H9 (cell line): ENCODE data around the gene URAD. TPM values are rescaled to one million over a fixed set of nuclear protein-coding genes. Genes with fewer than 3 reads are reported as not detected.

Experiments used
- DNase-seq: peaks from one replicate; pipeline ENCODE4 v3.0.0-alpha.2; 2017
- H2AFZ ChIP-seq: one replicate; pipeline ENCODE4 v1.6.1; 2013; ENCODE audit warnings: mild to moderate bottlenecking, low read length, control low read depth, moderate library complexity
- H2AK5ac ChIP-seq: 2 replicates; pipeline ENCODE4 v1.6.1; 2013; ENCODE audit warnings: low read length, control low read depth, mixed read lengths; ENCODE audit not compliant: insufficient read length
- H2BK120ac ChIP-seq: one replicate; pipeline ENCODE4 v1.6.1; 2013; ENCODE audit warnings: low read depth, mild to moderate bottlenecking, low read length, control low read depth, inconsistent platforms; ENCODE audit not compliant: poor library complexity, severe bottlenecking
- H2BK12ac ChIP-seq: 2 replicates; pipeline ENCODE4 v1.6.1; 2013; ENCODE audit warnings: low read length, control low read depth, mixed read lengths, low read depth; ENCODE audit not compliant: insufficient read length
- H2BK15ac ChIP-seq: 2 replicates; pipeline ENCODE4 v1.6.1; 2013; ENCODE audit warnings: low read depth, low read length, control low read depth
- H2BK20ac ChIP-seq: one replicate; pipeline ENCODE4 v1.6.1; 2013; ENCODE audit warnings: low read depth, mild to moderate bottlenecking, low read length, control low read depth, inconsistent platforms; ENCODE audit not compliant: poor library complexity, severe bottlenecking
- H2BK5ac ChIP-seq: 2 replicates; pipeline ENCODE4 v1.6.1; 2013; ENCODE audit warnings: low read length, control low read depth, mixed read lengths; ENCODE audit not compliant: insufficient read length
- H3K14ac ChIP-seq: 2 replicates; pipeline ENCODE4 v1.6.1; 2013; ENCODE audit warnings: low read length, control low read depth; ENCODE audit not compliant: insufficient read depth
- H3K18ac ChIP-seq: 2 replicates; pipeline ENCODE4 v1.6.1; 2013; ENCODE audit warnings: low read depth, mild to moderate bottlenecking, mixed read lengths, low read length, control low read depth; ENCODE audit not compliant: insufficient read length
- H3K23ac ChIP-seq: 2 replicates; pipeline ENCODE4 v1.6.1; 2013; ENCODE audit warnings: low read length, control low read depth, mixed read lengths, low read depth; ENCODE audit not compliant: insufficient read length
- H3K23me2 ChIP-seq: 2 replicates; pipeline ENCODE4 v1.6.1; 2013; ENCODE audit warnings: low read depth, mild to moderate bottlenecking, mixed read lengths, low read length, control low read depth; ENCODE audit not compliant: insufficient read length, poor library complexity, severe bottlenecking
- H3K27ac ChIP-seq: 2 replicates; pipeline ENCODE4 v1.5.1; 2013; ENCODE audit warnings: low read length, control low read depth, mixed read lengths, low read depth; ENCODE audit not compliant: insufficient read length
- H3K27me3 ChIP-seq: 2 replicates; pipeline ENCODE4 v1.6.1; 2013; ENCODE audit warnings: low read length, control low read depth, inconsistent platforms; ENCODE audit not compliant: insufficient read depth
- H3K4ac ChIP-seq: 2 replicates; pipeline ENCODE4 v1.6.1; 2013; ENCODE audit warnings: low read depth, mild to moderate bottlenecking, control low read depth, inconsistent platforms, low read length, moderate library complexity
- H3K4me1 ChIP-seq: 2 replicates; pipeline ENCODE4 v1.6.1; 2013; ENCODE audit warnings: low read length, control low read depth, inconsistent platforms; ENCODE audit not compliant: insufficient read depth
- H3K4me2 ChIP-seq: 2 replicates; pipeline ENCODE4 v1.6.1; 2013; ENCODE audit warnings: low read length, control low read depth, mixed read lengths; ENCODE audit not compliant: insufficient read length, insufficient read depth
- H3K56ac ChIP-seq: 2 replicates; pipeline ENCODE4 v1.6.1; 2013; ENCODE audit warnings: low read depth, mild to moderate bottlenecking, mixed read lengths, low read length, control low read depth; ENCODE audit not compliant: insufficient read length
- H3K79me1 ChIP-seq: 2 replicates; pipeline ENCODE4 v1.6.1; 2013; ENCODE audit warnings: low read depth, mild to moderate bottlenecking, moderate library complexity, low read length, control low read depth, inconsistent platforms; ENCODE audit not compliant: insufficient read depth, poor library complexity, severe bottlenecking
- H3K79me2 ChIP-seq: 2 replicates; pipeline ENCODE4 v1.6.1; 2013; ENCODE audit warnings: low read length, control low read depth, inconsistent platforms; ENCODE audit not compliant: insufficient read depth
- H3K9ac ChIP-seq: 2 replicates; pipeline ENCODE4 v1.6.1; 2013; ENCODE audit warnings: low read length, control low read depth, mixed read lengths; ENCODE audit not compliant: insufficient read length; ENCODE audit errors: extremely low read depth
- H3K9me3 ChIP-seq: one replicate; pipeline ENCODE4 v1.6.1; 2013; ENCODE audit warnings: low read depth, low read length, inconsistent platforms; ENCODE audit not compliant: control insufficient read depth
- H3T11ph ChIP-seq: one replicate; pipeline ENCODE4 v1.6.1; 2013; ENCODE audit warnings: mild to moderate bottlenecking, low read length, control low read depth, inconsistent platforms
- H4K20me1 ChIP-seq: one replicate; pipeline ENCODE4 v1.6.1; 2013; ENCODE audit not compliant: control insufficient read depth, insufficient read length, insufficient read depth
- H4K5ac ChIP-seq: 2 replicates; pipeline ENCODE4 v1.6.1; 2013; ENCODE audit warnings: low read depth, mild to moderate bottlenecking, mixed read lengths, low read length, control low read depth; ENCODE audit not compliant: insufficient read length
- H4K8ac ChIP-seq: replicated peaks from 2 replicates; pipeline ENCODE4 v1.6.1; 2013; ENCODE audit warnings: low read length, control low read depth, mixed read lengths, low read depth; ENCODE audit not compliant: insufficient read length
- H4K91ac ChIP-seq: 2 replicates; pipeline ENCODE4 v1.6.1; 2013; ENCODE audit warnings: low read depth, mild to moderate bottlenecking, moderate library complexity, mixed read lengths, low read length, control low read depth; ENCODE audit not compliant: insufficient read length
- H3K27ac Mint-ChIP-seq, 3 experiments: 2 replicates in 2 of 3; 3 replicates in 1 of 3; pipeline ENCODE4 v1.8.0; 2020 to 2021; ENCODE audit warnings: mixed read lengths in 3 of 3, mild to moderate bottlenecking in 1 of 3, moderate library complexity in 1 of 3
- H3K27me3 Mint-ChIP-seq: 2 replicates; pipeline ENCODE4 v1.8.0; 2021; ENCODE audit warnings: low read depth, mild to moderate bottlenecking, moderate library complexity, mixed read lengths
- H3K36me3 Mint-ChIP-seq, 3 experiments: 2 replicates in 2 of 3; 3 replicates in 1 of 3; pipeline ENCODE4 v1.8.0; 2020 to 2021; ENCODE audit warnings: low read depth in 3 of 3, mixed read lengths in 3 of 3; ENCODE audit not compliant: insufficient read depth in 1 of 3
- H3K4me1 Mint-ChIP-seq, 2 experiments: 2 replicates each; pipeline ENCODE4 v1.8.0; 2020; ENCODE audit warnings: mixed read lengths in 2 of 2
- H3K4me3 Mint-ChIP-seq, 2 experiments: 2 replicates in 1 of 2; 3 replicates in 1 of 2; pipeline ENCODE4 v1.8.0; 2020 to 2021; ENCODE audit warnings: mild to moderate bottlenecking in 2 of 2, mixed read lengths in 2 of 2, moderate library complexity in 1 of 2
- H3K9me3 Mint-ChIP-seq, 2 experiments: 2 replicates in 1 of 2; 3 replicates in 1 of 2; pipeline ENCODE4 v1.8.0; 2020; ENCODE audit warnings: mild to moderate bottlenecking in 2 of 2, mixed read lengths in 2 of 2, moderate library complexity in 1 of 2
- WGBS: extraction: QIAGEN DNeasy Blood & Tissue Kit; methylation state at CpG from one replicate; pipeline ENCODE4 v1.1.7; 2013; ENCODE audit warnings: missing lambda C conversion rate, low lambda C conversion rate, mixed read lengths; ENCODE audit not compliant: insufficient read length; ENCODE audit errors: extremely low coverage; 5-methylcytosine and 5-hydroxymethylcytosine counted together
- total RNA-seq: library from RNA; stranded (reverse); gene quantifications from 2 replicates; pipeline ENCODE4 v1.2.1, GENCODE V29; 2021
- TF ChIP-seq, protein P1 (sequence below): fragments of 200-600 bp; sonication (generic); conservative IDR thresholded peaks from 3 replicates; pipeline ENCODE4 v1.8.0; 2021; ENCODE audit warnings: antibody characterized with exemption, mild to moderate bottlenecking

URAD gene
- total RNA-seq, 1 experiment from 2014 or later = not detected

- no peak overlapping the region for H2AFZ ChIP-seq
- TF ChIP-seq, protein P1, sequence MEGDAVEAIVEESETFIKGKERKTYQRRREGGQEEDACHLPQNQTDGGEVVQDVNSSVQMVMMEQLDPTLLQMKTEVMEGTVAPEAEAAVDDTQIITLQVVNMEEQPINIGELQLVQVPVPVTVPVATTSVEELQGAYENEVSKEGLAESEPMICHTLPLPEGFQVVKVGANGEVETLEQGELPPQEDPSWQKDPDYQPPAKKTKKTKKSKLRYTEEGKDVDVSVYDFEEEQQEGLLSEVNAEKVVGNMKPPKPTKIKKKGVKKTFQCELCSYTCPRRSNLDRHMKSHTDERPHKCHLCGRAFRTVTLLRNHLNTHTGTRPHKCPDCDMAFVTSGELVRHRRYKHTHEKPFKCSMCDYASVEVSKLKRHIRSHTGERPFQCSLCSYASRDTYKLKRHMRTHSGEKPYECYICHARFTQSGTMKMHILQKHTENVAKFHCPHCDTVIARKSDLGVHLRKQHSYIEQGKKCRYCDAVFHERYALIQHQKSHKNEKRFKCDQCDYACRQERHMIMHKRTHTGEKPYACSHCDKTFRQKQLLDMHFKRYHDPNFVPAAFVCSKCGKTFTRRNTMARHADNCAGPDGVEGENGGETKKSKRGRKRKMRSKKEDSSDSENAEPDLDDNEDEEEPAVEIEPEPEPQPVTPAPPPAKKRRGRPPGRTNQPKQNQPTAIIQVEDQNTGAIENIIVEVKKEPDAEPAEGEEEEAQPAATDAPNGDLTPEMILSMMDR = no peak
- H3K4ac ChIP-seq = no peak overlapping the region
- no peak overlapping the region for H4K91ac ChIP-seq
- no peak overlapping the region for H4K5ac ChIP-seq
- no peak overlapping the region for H3K4me3 Mint-ChIP-seq
- no peaks in the 10 kb centered on the region for H3K9me3 ChIP-seq
- DNase-seq = no peak
- peaks cover 0 to 4% of the 10 kb centered on the region in 2 experiments; a peak in 1 of 5 replicates for H3K9me3 Mint-ChIP-seq
- H3K27ac Mint-ChIP-seq = no peak overlapping the region
- H2BK5ac ChIP-seq = no peak overlapping the region
- H3K36me3 Mint-ChIP-seq = no peaks in the 10 kb centered on the region
- H3K23ac ChIP-seq = no peak overlapping the region
- no peak overlapping the region for H2BK15ac ChIP-seq
- H3K27me3 ChIP-seq = peaks cover 38% of the 10 kb centered on the region
- H2BK120ac ChIP-seq = no peak overlapping the region
- H3K27ac ChIP-seq = no peak overlapping the region
- no peak overlapping the region for H2BK20ac ChIP-seq
- H2AK5ac ChIP-seq = no peak overlapping the region
- no peaks in the 10 kb centered on the region for H3K79me1 ChIP-seq
- no peak overlapping the region for H3K4me2 ChIP-seq
- no peak overlapping the region for H3K56ac ChIP-seq
- no peak overlapping the region for H3K18ac ChIP-seq
- H3K4me1 ChIP-seq = no peaks in the 10 kb centered on the region
- no peaks in the 10 kb centered on the region for H4K20me1 ChIP-seq
- H3K27me3 Mint-ChIP-seq = peaks cover 76% of the 10 kb centered on the region
- H3K4me1 Mint-ChIP-seq = peaks cover 0 to 7% of the 10 kb centered on the region in 2 experiments; a peak in 2 of 4 replicates
- no peaks in the 10 kb centered on the region for H3K23me2 ChIP-seq
- no peak overlapping the region for H4K8ac ChIP-seq
- no peak overlapping the region for H2BK12ac ChIP-seq
- no CpG with 5 or more reads among the region's 2 CpGs for WGBS
- no peak overlapping the region for H3K14ac ChIP-seq
- no peak overlapping the region for H3T11ph ChIP-seq
- H3K9ac ChIP-seq = no peak overlapping the region
- no peaks in the 10 kb centered on the region for H3K79me2 ChIP-seq
Measured at GRCh38 chr13:27933580-27934328, 54.7 kb downstream of the URAD start.
